SK-N-DZ (cell line): ENCODE results near the gene RIPOR2.
"Not testable (repeated sequence)": the region's sequence is repeated elsewhere in the genome, so short reads cannot be mapped to it uniquely, and the experiment has no call there.

Source experiments
- DNase-seq: peaks from one replicate; pipeline ENCODE4 v3.0.0-alpha.2; 2015; ENCODE audit warnings: low spot score

RIPOR2 gene

DNA sequence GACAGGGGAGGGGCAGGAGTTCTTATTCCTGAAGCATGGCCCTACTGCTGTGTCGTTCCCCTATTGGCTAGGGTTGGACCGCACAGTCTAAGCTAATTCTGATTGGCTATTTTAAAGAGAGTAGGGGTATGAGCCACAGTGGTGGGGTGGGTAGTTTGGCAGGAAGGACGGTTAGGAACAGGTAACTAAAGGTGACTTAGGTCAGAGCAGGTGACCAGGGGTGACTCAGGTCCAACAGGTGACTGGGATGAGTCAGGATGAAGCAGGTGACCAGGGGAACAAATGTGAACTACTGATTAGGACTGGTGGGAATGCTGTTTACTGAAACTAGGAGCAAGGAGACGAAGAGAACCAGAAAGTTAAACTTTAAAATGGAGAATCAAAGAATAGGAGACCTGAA is 58.0 kb downstream of the RIPOR2 start:
- DNase-seq = not testable (repeated sequence)

DNA sequence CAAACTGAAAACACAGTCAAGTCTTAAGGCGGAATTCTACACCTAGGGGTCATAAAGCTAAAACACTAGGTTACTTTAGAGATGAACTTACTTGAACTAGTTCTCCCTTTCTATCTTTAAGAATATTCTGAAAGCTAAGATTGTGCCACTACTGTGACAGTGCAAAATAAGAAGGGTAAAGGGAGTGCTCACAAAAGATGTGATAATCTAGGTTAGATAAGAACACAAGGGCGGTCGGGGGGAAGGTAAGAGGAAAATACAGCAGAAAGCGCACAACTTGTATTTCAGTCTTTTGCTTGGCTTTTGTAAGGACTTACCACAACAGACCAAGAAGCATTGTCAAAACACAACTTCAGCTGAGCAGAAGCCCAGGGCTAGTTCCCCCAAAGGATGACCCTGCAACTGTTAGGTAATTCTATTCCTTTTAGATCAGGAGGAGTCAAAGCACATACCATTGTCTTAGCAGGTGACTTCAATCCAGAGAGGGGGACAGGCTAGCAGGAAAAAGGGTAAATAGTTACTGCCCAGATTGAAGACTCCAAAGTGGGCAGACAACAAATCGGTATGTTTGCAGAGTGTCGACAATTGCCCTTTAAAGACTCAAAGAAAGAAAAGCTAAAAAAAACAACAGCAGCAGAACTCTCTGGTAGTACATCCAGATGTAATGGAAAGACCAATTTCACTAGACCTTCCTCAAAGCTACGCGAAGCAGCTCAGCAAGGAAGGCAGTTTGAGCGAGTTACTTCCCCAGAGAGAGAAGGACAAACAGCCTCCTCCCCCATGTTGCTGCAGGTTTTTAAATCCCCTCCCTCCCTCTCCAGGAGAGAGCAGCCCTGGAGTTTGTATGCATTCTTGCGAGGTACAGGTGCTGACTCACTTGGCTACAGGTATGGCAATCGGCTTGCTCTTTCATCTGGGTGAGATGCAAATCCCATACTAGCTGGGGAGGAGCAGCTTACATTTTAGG is 59.0 kb downstream of the RIPOR2 start:
- no peak for DNase-seq

DNA sequence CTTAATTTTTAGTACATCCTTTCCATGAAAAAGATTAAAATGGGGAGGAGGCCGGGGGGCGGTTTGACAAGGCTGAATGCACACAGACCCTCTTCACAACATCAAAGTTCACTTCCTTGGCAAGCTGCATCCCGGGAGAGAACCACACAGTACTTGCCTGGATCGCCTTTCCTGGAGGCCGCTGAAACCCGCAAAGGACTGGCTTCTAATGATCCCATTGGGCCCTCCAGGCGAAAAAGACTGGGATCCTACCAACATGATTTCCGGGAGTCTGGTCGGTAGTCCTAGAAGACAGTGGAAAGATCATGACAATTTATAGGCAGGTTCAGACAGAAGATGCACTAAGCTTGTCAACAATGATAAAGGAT is 60.2 kb downstream of the RIPOR2 start:
- no peak for DNase-seq

DNA sequence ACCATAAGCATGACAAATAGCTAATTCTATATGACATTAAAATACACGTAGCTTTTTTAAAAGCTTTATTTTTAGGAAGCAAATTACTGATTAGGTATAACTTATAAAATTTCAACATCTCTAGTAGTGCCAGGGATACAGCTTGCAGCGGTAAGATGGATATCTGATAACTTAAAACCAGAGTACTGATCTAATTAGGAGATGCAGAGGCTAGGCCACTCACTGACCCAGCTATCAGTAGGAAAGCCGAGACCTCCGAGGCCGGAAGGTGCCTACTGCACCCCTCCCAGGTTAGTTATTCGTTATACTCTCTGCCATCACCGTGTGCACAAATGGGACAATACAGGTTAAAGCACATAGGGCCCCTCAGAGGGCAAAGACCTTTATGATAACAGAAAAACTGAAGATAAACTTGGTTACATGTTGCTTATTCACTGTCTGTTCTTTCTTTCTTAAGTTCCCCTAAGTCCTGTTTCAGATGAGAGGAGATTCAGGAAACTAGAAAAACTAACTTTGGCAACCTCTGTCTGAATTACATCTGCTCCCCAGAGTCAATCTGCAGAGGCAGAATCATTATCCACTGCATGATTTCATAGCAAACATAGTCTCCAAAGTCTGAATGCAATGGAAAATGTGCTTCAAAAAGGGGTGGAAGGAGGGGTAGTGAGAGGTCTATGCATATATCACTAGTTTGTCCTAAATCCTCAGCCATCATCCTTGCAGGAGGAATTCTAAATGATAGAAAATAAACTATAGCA is 60.8 kb downstream of the RIPOR2 start:
- DNase-seq = peak; percentile 62

DNA sequence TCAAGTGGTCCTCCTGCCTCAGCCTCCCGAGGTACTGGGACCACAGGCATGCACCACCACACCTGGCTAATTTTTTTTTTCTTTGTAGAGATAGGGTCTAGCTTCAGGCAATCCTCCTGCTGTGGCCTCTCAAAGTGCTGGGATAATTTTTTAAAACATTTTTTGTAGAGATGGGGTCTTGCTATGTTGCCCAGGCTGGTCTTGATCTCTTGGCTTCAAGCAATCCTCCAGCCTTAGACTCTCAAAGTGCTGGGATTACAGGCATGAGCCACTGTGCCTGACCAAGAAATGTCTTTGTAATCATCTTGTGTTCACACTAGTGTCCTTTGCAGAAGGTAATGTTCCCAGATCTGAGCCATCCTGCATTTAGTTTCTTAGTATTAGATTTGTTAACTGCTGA is 61.6 kb downstream of the RIPOR2 start:
- DNase-seq = no peak

DNA sequence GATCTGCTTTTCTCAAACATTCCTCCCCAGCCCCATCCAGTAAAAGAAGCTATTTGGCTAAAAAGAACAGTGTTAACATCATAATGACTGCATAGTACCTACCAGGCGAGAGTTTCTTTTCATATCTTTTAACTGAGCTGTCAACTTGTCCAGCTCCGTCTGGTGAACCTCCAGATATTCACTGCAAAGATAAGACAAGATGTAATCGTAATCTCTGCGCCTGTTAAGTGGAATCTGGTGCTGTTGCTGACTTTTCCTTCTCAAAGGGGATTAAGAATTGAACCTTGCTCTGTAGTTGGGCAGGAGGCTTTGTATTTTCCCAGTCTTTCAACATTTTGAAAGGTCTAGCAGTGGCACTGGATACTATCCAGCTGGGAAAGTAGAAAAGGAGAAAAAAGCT is 63.0 kb downstream of the RIPOR2 start:
- DNase-seq = peak; percentile 84

DNA sequence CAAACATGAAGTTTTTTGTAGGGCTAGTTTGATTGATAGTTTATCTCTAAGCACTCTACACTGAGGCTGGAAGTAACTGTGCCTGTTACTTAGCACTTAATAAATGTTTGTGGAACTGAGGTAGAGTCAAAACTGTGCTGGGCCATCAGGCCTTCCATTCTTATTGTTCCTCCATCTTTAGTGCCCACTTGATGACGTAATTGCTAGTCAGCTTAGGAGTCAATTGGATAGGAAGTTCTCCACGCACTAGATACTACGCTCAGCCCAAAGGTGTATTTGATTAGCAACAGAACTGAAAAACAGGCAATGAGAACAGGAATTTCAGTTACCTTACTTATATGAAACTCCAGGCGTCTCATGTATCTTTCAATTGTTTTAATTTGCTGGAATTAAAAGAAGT is 67.0 kb downstream of the RIPOR2 start:
- no peak for DNase-seq

DNA sequence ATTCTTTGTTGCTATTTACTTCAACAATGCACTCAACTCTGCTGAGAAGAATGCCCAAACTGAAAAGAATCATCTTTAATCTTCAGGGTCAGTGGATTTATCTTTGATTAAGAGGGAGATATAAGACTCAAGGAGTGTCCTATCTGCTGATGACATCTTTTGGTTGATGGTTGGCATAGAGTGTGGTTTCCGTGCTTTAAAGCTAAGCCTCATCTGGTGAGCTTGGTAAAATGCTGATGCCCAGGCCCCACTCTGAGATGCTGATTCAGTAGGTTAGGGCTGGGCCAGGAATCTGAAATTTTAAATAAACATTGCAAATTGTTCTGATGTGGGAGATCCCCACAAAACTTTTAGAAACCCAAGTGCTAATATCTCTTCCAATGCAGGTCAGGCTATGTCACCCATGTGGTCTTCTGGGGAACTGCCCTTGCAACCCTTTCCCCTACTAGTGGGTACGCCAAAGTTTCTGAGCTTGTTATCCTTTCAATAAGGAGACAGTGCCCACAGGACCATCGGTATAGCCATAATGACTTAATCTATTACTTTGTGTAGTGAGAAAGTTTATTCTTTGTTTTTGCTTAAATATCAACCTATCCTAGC is 68.6 kb downstream of the RIPOR2 start:
- DNase-seq = no peak

DNA sequence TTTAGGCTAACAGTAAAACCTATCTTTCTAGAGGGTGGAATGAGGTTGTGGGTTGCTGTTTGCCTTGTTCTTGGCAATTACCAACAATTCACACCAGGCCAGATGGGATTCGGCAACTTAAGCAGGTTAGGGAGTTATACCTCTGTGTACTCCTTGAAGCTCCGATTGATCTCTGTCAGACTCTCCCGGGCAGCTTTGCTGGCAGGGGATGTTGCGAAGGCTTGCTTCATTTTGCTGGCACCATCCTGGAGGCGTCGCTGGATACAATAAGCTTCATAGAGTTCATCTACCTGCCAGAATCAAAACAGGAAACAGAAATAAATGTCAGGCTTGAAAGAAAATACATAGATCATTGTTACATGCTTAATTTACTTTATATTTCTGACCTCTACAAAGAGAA is 70.6 kb downstream of the RIPOR2 start:
- DNase-seq = no peak

DNA sequence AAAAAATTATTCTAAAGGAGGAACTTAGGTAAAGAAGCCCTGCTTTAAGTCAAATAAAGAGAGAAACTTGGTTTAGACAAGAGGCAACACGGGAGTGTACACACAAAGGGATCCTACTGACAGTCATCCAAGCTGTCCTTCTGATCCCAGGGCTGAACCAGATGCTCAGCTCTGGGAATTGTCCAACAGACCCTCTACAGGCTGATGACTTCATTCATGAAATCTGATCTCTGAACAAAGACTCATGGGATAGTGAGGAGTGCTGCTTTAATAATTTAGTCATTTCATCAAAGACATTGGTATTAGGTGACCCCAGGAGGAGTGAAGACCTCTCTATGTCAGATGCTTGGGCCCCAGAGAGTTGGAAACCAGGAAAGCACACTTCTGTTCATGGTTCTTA is 71.4 kb downstream of the RIPOR2 start:
- DNase-seq = no peak

DNA sequence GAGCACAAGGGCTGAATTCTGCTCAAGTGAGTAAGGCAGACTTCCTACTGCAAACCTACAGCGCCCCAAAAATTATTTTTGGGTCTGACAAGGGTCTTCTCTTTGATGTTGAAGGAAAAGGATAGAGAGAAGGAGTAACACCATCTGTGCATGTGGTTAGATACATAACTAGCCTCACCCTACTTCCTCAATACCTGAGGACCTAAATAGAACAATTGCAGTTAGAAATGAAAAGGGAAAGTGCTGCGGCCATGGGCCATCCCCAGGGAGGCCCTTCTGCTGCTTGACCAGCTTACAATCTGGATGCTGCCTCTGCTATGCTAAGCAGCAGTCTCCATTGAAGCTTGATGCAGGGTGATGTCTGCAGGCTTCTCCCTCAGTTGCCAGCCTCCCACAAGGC is 73.8 kb downstream of the RIPOR2 start:
- DNase-seq = no peak

DNA sequence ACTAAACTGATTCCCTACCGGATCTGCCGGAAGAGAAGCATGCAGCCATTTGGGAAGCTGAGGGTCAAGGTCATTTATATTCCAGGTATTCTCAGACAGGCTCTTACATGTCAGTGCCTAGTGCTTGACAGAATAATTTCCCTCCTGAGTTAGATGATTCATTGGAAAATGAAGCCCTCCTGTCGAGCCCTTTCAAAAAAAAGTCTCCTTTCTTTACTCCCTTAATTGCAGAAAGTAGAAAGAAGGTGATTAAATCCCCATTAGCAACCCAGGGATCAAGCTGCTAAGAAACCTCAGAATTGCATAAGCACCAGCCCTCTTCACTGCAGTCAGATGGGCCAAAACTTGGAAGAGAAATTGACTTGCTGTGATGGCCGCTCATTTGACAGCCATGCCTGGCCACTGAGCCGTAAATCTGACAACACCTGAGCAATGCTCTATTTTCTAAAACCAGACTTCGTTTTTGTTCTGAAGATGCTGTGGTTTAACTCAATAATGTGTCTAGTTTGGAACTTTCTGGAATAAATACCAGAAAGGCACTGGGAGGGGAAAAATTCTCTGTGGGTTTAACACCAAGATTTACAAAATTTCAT is 76.1 kb downstream of the RIPOR2 start:
- no peak for DNase-seq

DNA sequence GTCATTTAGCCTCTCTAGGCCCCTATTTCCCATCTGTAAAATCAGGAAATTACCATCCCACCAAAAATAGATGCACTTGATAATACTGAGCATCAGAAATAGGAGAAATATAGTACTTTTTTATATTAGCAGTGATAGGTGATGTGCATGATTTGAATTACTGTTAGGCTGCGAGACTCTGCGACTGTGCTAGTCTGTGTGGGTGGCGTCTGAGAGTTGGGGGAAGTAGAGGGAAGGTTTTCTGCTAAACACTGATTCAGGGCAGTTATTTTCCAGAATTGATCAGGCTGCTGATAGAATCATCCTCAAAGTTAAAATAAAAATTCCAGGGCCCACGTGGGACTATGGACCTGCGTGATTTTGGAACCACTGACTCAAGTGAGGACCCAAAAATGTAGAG is 76.6 kb downstream of the RIPOR2 start:
- no peak for DNase-seq

DNA sequence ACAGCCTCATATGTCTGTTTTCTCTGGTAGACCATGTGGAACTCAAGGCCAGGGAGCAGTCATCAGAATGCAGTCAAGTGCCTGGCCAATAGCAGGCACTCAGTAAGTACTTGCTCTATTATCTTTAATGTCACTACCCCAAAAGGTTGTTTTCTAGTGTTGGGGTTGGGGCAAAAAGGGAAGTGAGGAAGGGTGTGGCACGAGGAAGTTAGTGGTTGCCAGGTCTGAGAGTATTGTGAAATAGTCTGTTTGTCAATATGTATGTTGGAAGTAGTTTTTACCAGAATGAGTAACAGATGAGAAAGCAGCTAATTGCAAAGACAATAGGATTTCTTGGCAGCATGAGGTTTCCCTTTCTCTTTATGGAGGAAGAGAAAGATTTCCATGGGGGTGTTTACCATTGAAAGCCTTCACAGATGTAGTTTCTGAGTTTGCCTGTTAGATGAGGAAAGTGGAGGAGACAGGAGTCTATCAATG is 77.5 kb downstream of the RIPOR2 start:
- DNase-seq = no peak

DNA sequence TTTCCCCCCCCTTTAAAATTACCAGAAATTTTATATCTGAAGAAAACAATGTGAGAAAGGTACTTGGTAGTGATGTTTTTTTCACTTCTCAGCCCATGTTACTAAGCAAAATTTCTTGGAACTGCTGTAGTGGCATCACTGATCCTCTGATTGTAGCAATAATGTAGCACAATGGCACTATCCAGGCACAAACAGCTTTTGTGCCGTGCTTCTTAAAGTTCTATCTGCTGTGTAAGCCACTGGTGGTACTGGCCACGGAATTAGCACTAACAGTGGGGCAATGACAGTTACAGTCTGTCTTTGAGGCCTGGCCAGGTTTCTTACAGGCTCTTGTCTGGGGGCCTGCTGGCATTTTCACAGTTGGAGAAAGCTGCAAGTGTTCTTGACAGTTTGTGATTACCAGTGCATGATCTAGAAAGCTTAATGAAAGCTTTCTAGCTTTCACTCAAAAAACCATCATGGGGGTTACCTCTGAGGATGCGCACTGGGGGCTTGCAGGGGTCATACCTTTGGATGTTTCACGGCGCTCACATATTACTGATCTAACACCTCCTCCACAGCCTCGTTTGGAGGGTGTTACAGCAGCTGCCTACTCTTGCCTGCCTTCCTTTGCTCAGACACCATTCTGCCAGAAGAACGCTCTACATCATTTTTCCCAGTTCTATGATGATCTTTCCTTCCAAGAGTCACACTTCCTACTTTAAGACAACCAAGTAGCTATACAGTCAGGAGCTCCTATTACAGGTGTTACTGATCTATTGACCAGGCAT is 78.7 kb downstream of the RIPOR2 start:
- DNase-seq = no peak

DNA sequence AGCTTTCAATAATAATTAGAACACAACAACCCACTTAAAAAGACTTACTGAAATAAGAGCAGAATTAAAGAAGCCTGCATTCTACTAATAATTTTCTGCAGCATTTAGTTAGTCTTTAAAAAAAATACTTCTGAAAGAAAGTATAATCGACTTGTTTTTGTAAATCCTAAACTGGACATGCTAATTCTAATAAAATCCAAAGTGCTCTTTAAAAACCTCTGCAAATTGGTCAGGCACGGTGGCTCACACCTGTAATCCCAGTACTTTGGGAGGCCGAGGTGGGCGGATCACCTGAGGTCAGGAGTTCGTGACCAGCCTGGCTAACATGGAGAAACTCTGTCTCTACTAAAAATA is 79.5 kb downstream of the RIPOR2 start:
- no peak for DNase-seq

DNA sequence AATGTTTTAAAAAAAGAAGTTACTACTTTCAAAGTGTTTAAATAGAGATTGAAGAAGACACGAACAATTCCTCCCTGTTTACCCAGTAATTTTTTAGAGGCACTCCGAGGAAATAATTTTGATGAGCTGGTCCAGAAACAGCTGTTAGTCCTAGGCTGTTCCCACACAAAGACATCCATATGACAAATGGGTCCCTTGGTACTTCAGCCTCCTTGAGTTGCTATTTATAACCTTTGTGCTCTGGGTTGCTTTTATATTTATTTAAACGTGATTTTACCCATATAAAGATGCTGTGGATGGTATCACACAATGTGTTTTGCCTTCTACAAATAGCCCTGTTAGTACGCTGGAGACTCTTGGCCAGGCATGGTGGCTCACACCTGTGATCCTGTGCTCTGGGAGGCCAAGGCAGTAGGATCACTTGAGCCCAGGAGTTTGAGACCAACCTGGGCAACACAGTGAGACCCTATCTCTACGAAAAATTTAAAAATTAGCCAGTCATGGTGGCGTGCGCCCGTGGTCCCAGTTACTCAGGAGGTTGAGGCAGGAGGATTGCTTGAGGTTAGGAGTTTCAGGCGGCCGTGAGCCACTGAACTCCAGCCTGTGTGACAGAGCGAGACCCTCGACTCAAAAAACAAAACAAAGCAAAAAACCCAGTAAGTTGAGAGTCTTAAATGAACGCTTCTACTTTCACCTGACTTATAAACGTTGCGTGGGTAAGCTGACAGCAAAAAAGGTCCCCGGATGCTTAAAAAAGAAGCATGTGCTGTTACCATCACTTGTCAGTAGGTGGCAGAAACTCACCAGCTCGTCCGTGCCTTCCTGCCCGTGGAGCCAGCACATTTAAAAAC is 80.1 kb downstream of the RIPOR2 start:
- peak; percentile 65 for DNase-seq

DNA sequence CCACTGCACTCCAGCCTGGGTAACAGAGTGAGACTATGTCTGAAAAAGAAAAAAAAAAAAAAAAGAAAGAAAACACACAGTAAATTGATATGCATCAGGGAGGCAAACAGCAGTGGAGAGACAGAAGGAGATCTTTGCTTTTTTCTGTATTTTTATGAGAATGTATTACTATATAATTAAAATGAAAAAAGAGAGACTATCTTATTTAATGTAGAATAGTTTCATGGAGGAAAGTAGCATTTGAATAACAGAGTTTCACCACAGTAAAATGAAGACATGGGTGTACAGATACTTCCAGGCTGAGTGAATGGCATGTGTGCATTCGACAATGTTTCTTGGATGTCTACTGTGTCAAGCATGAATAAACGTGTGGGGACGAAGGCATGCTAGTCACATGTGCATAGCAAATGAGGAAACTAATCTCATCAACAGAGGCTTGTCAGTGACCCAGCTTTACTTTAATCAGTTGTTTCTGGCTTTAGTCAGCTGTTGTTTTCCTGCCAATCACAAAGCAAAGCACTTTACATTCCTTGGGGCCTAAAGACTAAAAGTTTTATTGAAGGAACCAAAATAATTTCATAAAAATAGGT is 81.6 kb downstream of the RIPOR2 start:
- no peak for DNase-seq

DNA sequence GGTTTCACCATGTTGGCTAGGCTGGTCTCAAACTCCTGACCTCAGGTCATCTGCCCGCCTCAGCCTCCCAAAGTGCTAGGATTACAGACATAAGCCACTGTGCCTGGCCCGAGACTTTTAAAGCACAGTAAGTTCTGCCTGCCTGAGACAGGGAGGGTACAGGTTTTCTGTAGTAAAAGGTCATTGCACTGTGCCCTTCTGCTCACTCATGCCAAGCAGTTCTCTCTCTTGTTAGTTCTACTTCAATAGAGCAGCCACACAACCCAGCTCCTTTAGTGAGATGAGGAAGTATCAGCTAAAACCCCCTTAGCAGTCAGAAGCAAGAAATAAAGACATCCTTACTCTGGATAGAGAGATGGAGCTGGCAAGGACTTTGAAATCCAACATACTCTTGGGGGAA is 84.7 kb downstream of the RIPOR2 start:
- DNase-seq = no peak

DNA sequence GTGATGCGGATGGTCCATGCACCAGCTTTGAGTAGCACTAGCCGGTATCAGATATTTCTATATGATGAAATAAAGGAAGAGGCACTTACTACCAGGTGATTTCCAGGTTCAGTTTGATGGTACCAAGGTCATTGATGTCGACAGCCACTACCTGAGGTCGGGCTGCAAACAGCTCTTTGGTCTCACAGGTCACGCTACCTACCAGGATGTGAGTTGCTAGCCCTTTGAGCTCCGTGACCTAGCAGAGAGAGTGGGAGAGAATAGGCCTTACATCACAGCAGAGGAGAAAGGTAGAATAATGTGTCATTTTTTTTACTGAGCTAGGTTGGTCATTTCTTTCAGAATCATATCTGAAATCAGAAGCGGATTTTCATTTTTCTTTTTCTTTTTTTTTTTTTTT is 86.0 kb downstream of the RIPOR2 start:
- no peak for DNase-seq
